Loucy (cell line): Measurements from ENCODE around the gene ABHD12.

Source experiments
- CTCF ChIP-seq: fragments of 200-600 bp; sonication (generic); conservative IDR thresholded peaks from 2 replicates; pipeline ENCODE4 v1.5.1; 2014; ENCODE audit warnings: mild to moderate bottlenecking, antibody characterized with exemption, low read length
- EZH2phosphoT487 ChIP-seq: fragments of 200-600 bp; IDR thresholded peaks from 2 replicates; pipeline ENCODE4 v1.6.1; 2018; ENCODE audit warnings: antibody characterized with exemption, mild to moderate bottlenecking, moderate library complexity, borderline replicate concordance

- TF ChIP-seq EZH2phosphoT487 (no peak), CTCF (no peak)
Observed at GRCh38 chr20:25316506-25317190, 74.0 kb downstream of the ABHD12 start.
